ENCODE data around the gene EXOC4.

DNA sequence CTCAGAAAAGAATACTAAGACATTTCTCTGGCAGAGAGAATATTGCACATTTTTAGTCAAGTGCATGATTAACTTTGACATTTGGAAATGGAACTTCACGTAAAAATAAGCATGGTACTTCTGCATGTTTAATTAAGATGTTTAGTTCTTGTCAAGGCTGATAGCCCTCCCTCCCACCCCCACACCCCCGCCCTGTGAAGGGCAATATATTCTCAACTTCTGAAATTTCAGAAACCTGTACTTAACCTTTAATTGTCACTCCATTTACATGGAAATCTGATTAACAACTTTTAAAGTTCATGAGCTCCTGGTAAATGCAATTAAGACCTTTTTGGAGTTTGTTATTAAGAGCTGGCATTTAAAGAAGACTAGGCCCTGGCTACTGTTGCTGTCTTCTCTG, 205.8 kb downstream of the EXOC4 start:
- TF ChIP-seq, protein P1, sequence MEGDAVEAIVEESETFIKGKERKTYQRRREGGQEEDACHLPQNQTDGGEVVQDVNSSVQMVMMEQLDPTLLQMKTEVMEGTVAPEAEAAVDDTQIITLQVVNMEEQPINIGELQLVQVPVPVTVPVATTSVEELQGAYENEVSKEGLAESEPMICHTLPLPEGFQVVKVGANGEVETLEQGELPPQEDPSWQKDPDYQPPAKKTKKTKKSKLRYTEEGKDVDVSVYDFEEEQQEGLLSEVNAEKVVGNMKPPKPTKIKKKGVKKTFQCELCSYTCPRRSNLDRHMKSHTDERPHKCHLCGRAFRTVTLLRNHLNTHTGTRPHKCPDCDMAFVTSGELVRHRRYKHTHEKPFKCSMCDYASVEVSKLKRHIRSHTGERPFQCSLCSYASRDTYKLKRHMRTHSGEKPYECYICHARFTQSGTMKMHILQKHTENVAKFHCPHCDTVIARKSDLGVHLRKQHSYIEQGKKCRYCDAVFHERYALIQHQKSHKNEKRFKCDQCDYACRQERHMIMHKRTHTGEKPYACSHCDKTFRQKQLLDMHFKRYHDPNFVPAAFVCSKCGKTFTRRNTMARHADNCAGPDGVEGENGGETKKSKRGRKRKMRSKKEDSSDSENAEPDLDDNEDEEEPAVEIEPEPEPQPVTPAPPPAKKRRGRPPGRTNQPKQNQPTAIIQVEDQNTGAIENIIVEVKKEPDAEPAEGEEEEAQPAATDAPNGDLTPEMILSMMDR (IDR thresholded peaks at IDR 0.05): no peak
- TF ChIP-seq POLR2A (IDR thresholded peaks at IDR 0.05): no peak
